Body of pancreas (tissue), 4 donors: ENCODE results near the gene USP17L22.
"Not testable (repeated sequence)": the region's sequence is repeated elsewhere in the genome, so short reads cannot be mapped to it uniquely, and the experiment has no call there.

Experiments used
- POLR2A ChIP-seq, 3 donors: fragments of 450-650 bp; IDR thresholded peaks; one replicate each; pipeline ENCODE4 v1.6.1; 2016; ENCODE audit warnings: antibody characterized with exemption in 3 of 3, mild to moderate bottlenecking in 2 of 3
- TF ChIP-seq, protein P1 (sequence below), 7 experiments: fragments of 450-650 bp in 4 of 7; fragments of 200-600 bp in 3 of 7; sonication (generic) in 3 of 7; IDR thresholded peaks; one replicate each; pipeline ENCODE4 v1.5.1; 2016 to 2019; ENCODE audit warnings: antibody characterized with exemption in 7 of 7

- TF ChIP-seq, protein P1, sequence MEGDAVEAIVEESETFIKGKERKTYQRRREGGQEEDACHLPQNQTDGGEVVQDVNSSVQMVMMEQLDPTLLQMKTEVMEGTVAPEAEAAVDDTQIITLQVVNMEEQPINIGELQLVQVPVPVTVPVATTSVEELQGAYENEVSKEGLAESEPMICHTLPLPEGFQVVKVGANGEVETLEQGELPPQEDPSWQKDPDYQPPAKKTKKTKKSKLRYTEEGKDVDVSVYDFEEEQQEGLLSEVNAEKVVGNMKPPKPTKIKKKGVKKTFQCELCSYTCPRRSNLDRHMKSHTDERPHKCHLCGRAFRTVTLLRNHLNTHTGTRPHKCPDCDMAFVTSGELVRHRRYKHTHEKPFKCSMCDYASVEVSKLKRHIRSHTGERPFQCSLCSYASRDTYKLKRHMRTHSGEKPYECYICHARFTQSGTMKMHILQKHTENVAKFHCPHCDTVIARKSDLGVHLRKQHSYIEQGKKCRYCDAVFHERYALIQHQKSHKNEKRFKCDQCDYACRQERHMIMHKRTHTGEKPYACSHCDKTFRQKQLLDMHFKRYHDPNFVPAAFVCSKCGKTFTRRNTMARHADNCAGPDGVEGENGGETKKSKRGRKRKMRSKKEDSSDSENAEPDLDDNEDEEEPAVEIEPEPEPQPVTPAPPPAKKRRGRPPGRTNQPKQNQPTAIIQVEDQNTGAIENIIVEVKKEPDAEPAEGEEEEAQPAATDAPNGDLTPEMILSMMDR (IDR thresholded peaks at IDR 0.05) = not testable (repeated sequence)
- not testable (repeated sequence) for TF ChIP-seq POLR2A (IDR thresholded peaks at IDR 0.05)
These were observed 23.8 kb upstream of the USP17L22 start, which contains the start of gene USP17L17 for GRCh38 chr4:9243579-9243978.
